RWPE2 (cell line): Measurements from ENCODE around the gene ARSD.
"Not testable (repeated sequence)": the region's sequence is repeated elsewhere in the genome, so short reads cannot be mapped to it uniquely, and the experiment has no call there.

Experiments
- ATAC-seq: fragments of 200-7000 bp; cut with Tn5 transposase; 3 replicates; pipeline ENCODE4 v1.9.1; 2021; ENCODE audit warnings: low read depth
- DNase-seq: peaks from one replicate; pipeline ENCODE4 v3.0.0-alpha.2; 2020; ENCODE audit warnings: low spot score
- H3K27ac ChIP-seq: fragments of 450-650 bp; 2 replicates; pipeline ENCODE4 v1.5.1; 2017; ENCODE audit warnings: mild to moderate bottlenecking; ENCODE audit not compliant: poor library complexity, severe bottlenecking
- H3K27me3 ChIP-seq: fragments of 250-450 bp; sonication (Bioruptor Pico); 2 replicates; pipeline ENCODE4 v1.5.1; 2021; ENCODE audit warnings: mild to moderate bottlenecking, moderate library complexity; ENCODE audit not compliant: insufficient read depth, poor library complexity, severe bottlenecking
- H3K36me3 ChIP-seq: fragments of 250-450 bp; sonication (Bioruptor Pico); 2 replicates; pipeline ENCODE4 v1.5.1; 2020; ENCODE audit warnings: low read depth, mild to moderate bottlenecking, moderate library complexity
- H3K4me1 ChIP-seq: fragments of 250-450 bp; sonication (Bioruptor Pico); 2 replicates; pipeline ENCODE4 v1.5.1; 2021; ENCODE audit warnings: mild to moderate bottlenecking, moderate library complexity; ENCODE audit not compliant: insufficient read depth, poor library complexity, severe bottlenecking
- H3K4me3 ChIP-seq: fragments of 250-450 bp; sonication (Bioruptor Pico); 2 replicates; pipeline ENCODE4 v1.5.1; 2021; ENCODE audit warnings: mild to moderate bottlenecking, moderate library complexity; ENCODE audit not compliant: severe bottlenecking
- H3K9me3 ChIP-seq: fragments of 250-450 bp; sonication (Bioruptor Pico); 2 replicates; pipeline ENCODE4 v1.5.1; 2021; ENCODE audit warnings: mild to moderate bottlenecking, moderate library complexity; ENCODE audit not compliant: severe bottlenecking
- TF ChIP-seq, protein P1 (sequence below): fragments of 450-650 bp; IDR thresholded peaks from one replicate; pipeline ENCODE4 v1.5.1; 2017; ENCODE audit warnings: mild to moderate bottlenecking, moderate library complexity; ENCODE audit not compliant: poor library complexity, severe bottlenecking

ARSD gene

DNA sequence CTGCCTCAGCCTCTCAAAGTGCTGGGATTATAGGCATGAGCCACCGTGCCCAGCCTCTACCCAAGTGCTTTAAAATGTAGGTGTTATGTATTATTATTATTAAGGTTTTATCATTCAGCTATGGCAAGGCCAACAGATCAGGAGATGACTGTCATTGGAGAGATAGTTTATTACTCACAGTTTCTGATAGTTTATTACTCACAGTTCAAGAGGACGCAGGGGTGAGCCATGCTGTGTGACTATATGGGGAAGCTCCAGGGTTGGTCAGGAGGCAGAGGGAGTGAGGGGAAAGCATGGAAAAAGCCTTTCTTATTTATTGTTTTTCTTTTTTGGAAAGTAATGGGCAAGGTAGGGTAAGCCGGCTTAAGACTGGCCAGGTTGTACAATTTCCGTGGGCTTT, 25.4 kb upstream of the ARSD start:
- DNase-seq (no peak), ATAC-seq (no peak)
- Histone ChIP-seq H3K4me3 (no peak overlapping the region), H3K9me3 (no peaks in the 10 kb centered on the region), H3K27ac (no peak overlapping the region), H3K4me1 (no peaks in the 10 kb centered on the region), H3K36me3 (no peaks in the 10 kb centered on the region), H3K27me3 (no peaks in the 10 kb centered on the region)
- TF ChIP-seq, protein P1, sequence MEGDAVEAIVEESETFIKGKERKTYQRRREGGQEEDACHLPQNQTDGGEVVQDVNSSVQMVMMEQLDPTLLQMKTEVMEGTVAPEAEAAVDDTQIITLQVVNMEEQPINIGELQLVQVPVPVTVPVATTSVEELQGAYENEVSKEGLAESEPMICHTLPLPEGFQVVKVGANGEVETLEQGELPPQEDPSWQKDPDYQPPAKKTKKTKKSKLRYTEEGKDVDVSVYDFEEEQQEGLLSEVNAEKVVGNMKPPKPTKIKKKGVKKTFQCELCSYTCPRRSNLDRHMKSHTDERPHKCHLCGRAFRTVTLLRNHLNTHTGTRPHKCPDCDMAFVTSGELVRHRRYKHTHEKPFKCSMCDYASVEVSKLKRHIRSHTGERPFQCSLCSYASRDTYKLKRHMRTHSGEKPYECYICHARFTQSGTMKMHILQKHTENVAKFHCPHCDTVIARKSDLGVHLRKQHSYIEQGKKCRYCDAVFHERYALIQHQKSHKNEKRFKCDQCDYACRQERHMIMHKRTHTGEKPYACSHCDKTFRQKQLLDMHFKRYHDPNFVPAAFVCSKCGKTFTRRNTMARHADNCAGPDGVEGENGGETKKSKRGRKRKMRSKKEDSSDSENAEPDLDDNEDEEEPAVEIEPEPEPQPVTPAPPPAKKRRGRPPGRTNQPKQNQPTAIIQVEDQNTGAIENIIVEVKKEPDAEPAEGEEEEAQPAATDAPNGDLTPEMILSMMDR: no peak

GRCh38 chrX:2937942-2938341, 8.8 kb upstream of the ARSD start:
- not testable (repeated sequence) for H3K9me3 ChIP-seq, H3K4me3 ChIP-seq, H3K27ac ChIP-seq, ATAC-seq, DNase-seq, H3K27me3 ChIP-seq, H3K36me3 ChIP-seq, H3K4me1 ChIP-seq

DNA sequence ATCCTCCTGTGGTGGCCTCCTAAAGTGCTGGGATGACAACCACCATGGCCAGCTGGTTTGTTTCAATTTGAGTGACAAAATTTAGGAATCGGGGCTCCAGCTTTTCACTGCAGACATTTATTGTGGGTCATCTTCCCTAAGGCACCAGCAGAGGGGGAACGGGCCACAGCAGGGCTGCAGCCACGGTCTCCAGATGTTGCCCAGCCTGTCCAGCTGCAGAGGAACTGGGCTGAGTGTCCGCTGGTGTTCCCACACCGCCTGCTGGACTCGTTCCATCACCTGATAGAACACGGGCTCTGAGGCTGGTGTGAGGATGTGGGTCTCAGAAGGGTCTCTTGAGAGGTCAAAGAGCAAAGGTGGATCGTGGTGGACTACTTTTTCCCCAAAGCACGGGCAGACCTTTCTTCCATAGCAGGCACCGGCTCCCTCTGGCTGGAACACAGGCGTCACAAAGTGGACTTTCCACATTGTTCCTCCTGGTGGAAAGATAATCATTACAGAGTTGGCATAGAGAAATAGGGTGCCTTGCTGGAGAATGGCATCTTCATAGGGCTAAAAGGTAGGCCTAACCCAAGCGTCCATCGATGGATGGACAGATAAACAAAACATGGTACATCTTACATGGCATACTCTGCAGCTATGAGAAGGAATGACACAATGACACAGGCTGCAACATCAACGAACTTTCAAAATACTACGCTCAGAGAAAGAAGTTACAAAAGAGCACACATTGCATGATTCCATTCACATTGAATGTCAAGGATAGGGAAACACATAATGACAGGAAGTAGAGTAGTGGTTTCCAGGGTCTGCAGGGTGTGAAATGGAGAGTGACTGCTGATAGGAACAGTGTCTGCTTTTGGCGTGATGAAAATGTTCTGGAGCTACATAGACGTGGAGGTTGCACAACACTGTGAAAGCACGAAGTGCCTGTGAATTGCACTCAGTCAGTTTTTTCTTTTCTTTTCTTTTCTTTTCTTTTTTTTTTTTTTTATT, 5.9 kb upstream of the ARSD start:
- Histone ChIP-seq H3K27me3 (no peaks in the 10 kb centered on the region), H3K27ac (no peak overlapping the region), H3K4me1 (no peaks in the 10 kb centered on the region), H3K4me3 (no peak overlapping the region), H3K36me3 (no peaks in the 10 kb centered on the region), H3K9me3 (no peaks in the 10 kb centered on the region)
- no peak for ATAC-seq
- no peak for DNase-seq
- TF ChIP-seq, protein P1: no peak

DNA sequence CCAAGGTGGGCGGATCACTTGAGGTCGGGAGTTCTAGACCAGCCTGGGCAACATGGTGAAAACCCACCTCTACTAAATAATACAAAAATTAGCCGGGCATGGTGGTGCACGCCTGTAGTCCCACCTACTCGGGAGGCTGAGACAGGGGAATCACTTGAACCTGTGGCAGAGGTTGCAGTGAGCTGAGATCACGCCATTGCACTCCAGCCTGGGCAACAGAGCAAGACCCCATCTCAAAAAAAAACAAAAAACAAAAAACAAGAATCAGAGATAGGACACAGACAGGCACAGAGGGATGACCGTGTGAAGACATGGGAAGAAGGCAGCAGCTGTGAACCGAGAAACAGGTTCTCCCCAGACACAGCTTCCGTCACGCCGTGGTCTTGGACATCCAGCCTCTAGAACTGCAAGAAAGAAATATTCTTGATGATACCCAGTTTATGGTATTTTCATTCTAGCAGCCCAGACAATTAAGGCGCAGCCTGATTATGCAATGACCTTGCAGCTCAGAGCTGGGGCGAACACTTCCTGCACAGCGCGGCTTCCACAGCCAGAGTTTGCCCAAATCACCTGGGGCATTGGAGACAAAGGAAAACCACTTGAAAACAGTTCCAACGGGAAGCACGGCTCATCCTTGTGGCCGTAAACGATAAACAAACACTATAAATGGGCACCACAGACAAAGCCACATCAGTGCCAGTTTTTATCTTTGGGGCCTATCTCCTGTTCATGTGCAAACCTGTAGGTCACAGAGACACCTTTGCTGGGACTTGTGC, 4.2 kb upstream of the ARSD start:
- H3K4me3 ChIP-seq: no peak overlapping the region
- H3K4me1 ChIP-seq: no peaks in the 10 kb centered on the region
- no peak for DNase-seq
- H3K36me3 ChIP-seq: no peaks in the 10 kb centered on the region
- H3K27ac ChIP-seq: no peak overlapping the region
- TF ChIP-seq, protein P1: no peak
- no peaks in the 10 kb centered on the region for H3K27me3 ChIP-seq
- no peaks in the 10 kb centered on the region for H3K9me3 ChIP-seq
- peak; percentile 44; the same call in 2 of the 3 replicates for ATAC-seq

DNA sequence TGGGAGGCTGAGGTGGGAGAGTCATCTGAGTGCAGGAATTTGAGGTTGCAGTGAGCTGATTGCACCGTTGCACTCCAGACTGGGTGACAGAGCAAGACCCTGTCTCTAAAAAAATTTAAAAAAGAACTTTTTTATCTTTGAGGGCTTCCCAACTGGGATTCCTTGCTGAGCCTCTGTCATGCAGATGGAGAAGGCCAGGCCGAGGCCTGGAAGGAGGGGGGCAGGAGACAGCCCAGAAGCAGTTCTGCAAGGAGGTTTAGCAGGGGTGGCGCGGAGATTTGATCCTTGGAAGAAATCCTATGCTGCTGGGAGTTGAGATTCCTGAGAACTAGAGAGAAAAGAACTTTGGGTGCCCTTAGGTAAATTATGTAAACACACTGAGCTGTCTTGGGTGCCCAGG, 2.5 kb upstream of the ARSD start:
- ATAC-seq (no peak), DNase-seq (no peak)
- H3K36me3 ChIP-seq: no peaks in the 10 kb centered on the region
- no peaks in the 10 kb centered on the region for H3K27me3 ChIP-seq
- H3K9me3 ChIP-seq: no peaks in the 10 kb centered on the region
- no peak overlapping the region for H3K27ac ChIP-seq
- TF ChIP-seq, protein P1: no peak
- no peaks in the 10 kb centered on the region for H3K4me1 ChIP-seq
- H3K4me3 ChIP-seq: no peak overlapping the region
